Measurements from ENCODE around the gene TOB2. TPM values are rescaled to one million over a fixed set of nuclear protein-coding genes. Genes with fewer than 3 reads are reported as not detected.

TOB2 gene
- total and polyA plus RNA-seq, 9 of the 15 experiments (the other 6 are each of a cell fraction or from before 2014, with no cell fraction given), result 3.3 to 20.5 (median 7.3) TPM

- in situ Hi-C loops (cut with MboI) (no loop called here), intact Hi-C loops (cut with micrococcal nuclease) (no loop called here)
- H3K27ac ChIP-seq (ENCODE audit: extremely low read depth, low read depth, low read length), result no peak overlapping the region
- no peaks in the 10 kb centered on the region for H3K9me3 ChIP-seq (replicated peaks; ENCODE audit: control insufficient read depth, insufficient read depth, low read depth, low read length)
- no peaks in the 10 kb centered on the region for H3K36me3 ChIP-seq (ENCODE audit: control insufficient read depth, insufficient read depth, low read length)
- H3K79me2 ChIP-seq (ENCODE audit: control insufficient read depth, insufficient read depth, low read length), result peaks cover 29% of the 10 kb centered on the region
- TF ChIP-seq SREBF1 (IDR thresholded peaks at IDR 0.05; ENCODE audit: borderline replicate concordance, low read depth, low read length) (no peak), ESRRA (IDR thresholded peaks at IDR 0.05; ENCODE audit: borderline replicate concordance, low read depth) (no peak)
- TF ChIP-seq, protein P1, sequence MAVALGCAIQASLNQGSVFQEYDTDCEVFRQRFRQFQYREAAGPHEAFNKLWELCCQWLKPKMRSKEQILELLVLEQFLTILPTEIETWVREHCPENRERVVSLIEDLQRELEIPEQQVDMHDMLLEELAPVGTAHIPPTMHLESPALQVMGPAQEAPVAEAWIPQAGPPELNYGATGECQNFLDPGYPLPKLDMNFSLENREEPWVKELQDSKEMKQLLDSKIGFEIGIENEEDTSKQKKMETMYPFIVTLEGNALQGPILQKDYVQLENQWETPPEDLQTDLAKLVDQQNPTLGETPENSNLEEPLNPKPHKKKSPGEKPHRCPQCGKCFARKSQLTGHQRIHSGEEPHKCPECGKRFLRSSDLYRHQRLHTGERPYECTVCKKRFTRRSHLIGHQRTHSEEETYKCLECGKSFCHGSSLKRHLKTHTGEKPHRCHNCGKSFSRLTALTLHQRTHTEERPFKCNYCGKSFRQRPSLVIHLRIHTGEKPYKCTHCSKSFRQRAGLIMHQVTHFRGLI (CRISPR knock-in tag; IDR thresholded peaks at IDR 0.05), result no peak
- peaks cover 15 to 25% of the 10 kb centered on the region in 2 experiments; a peak in 4 of 5 replicates for H3K4me1 ChIP-seq (replicated peaks in 1 of 2; ENCODE audit: control insufficient read depth in 2 of 2, insufficient read depth in 2 of 2, low read length in 2 of 2)
- DNase-seq (ENCODE audit: extremely low read depth in 1 of 4, low spot score in 3 of 4) (no peak), ATAC-seq (no peak), FAIRE-seq (no peak)
- WGBS (ENCODE audit: insufficient coverage, low coverage, missing lambda C conversion rate), result 68% methylated on average over 3 of the region's 7 CpGs
- H3K4me3 ChIP-seq, result no peak overlapping the region
- no peak overlapping the region for H2AFZ ChIP-seq (ENCODE audit: low read depth, low read length)
- no peaks in the 10 kb centered on the region for H4K20me1 ChIP-seq (replicated peaks; ENCODE audit: control insufficient read depth, insufficient read depth, low read length)
- no peaks in the 10 kb centered on the region for H3K9me1 ChIP-seq (ENCODE audit: control insufficient read depth, insufficient read depth, low read length)
- ChIA-PET CTCF (ENCODE audit: low intra/inter-chr PET ratio) (no interaction called here), POLR2A (no interaction called here)
- H3K27me3 ChIP-seq (ENCODE audit: control insufficient read depth in 2 of 2, insufficient read depth in 2 of 2, low read length in 2 of 2), result no peaks in the 10 kb centered on the region
- H3K4me2 ChIP-seq (ENCODE audit: insufficient read depth, low read length), result no peak overlapping the region
- no peak overlapping the region for H3K9ac ChIP-seq (ENCODE audit: insufficient read depth in 1 of 2, low read depth in 2 of 2, low read length in 2 of 2)
- BruUV-seq (replicated peaks), result no TSS peak
Observed at GRCh38 chr22:41410311-41410751, 36.3 kb downstream of the TOB2 start.

- no peak overlapping the region for H2AFZ ChIP-seq (ENCODE audit: low read depth, low read length)
- H3K4me1 ChIP-seq (replicated peaks in 1 of 2; ENCODE audit: control insufficient read depth in 2 of 2, insufficient read depth in 2 of 2, low read length in 2 of 2), result peaks cover 9 to 20% of the 10 kb centered on the region in 2 experiments; a peak in 4 of 5 replicates
- ATAC-seq (no peak), FAIRE-seq (no peak), DNase-seq (ENCODE audit: extremely low read depth in 1 of 4, low spot score in 3 of 4) (no peak)
- no peak overlapping the region for H3K4me2 ChIP-seq (ENCODE audit: insufficient read depth, low read length)
- no peaks in the 10 kb centered on the region for H3K36me3 ChIP-seq (ENCODE audit: control insufficient read depth, insufficient read depth, low read length)
- no peak overlapping the region for H3K27ac ChIP-seq (ENCODE audit: extremely low read depth, low read depth, low read length)
- no peaks in the 10 kb centered on the region for H3K9me3 ChIP-seq (replicated peaks; ENCODE audit: control insufficient read depth, insufficient read depth, low read depth, low read length)
- no peaks in the 10 kb centered on the region for H3K9me1 ChIP-seq (ENCODE audit: control insufficient read depth, insufficient read depth, low read length)
- ChIA-PET CTCF (ENCODE audit: low intra/inter-chr PET ratio) (no interaction called here), POLR2A (interaction anchor here (1.0 to 2.1 kb wide), 2 partner anchors 9 to 118 kb away, joined by 3 to 4 read pairs; no protein-coding TSS in a partner anchor)
- intact Hi-C loops (cut with micrococcal nuclease) (no loop called here), in situ Hi-C loops (cut with MboI) (no loop called here)
- H3K9ac ChIP-seq (ENCODE audit: insufficient read depth in 1 of 2, low read depth in 2 of 2, low read length in 2 of 2), result no peak overlapping the region
- no peaks in the 10 kb centered on the region for H3K27me3 ChIP-seq (ENCODE audit: control insufficient read depth in 2 of 2, insufficient read depth in 2 of 2, low read length in 2 of 2)
- H3K4me3 ChIP-seq, result no peak overlapping the region
- peaks cover 14% of the 10 kb centered on the region; the same call in 2 of the 3 replicates for H3K79me2 ChIP-seq (ENCODE audit: control insufficient read depth, insufficient read depth, low read length)
- H4K20me1 ChIP-seq (replicated peaks; ENCODE audit: control insufficient read depth, insufficient read depth, low read length), result no peaks in the 10 kb centered on the region
- no TSS peak for BruUV-seq (replicated peaks)
- 73% methylated on average over 5 of the region's 8 CpGs for WGBS (ENCODE audit: insufficient coverage, low coverage, missing lambda C conversion rate)
- TF ChIP-seq ZNF253 (CRISPR knock-in tag; conservative IDR thresholded peaks at IDR 0.05) (no peak), CTCFL (IDR thresholded peaks at IDR 0.05; ENCODE audit: borderline replicate concordance, insufficient read depth, low read depth, low read length, poor library complexity, severe bottlenecking) (no peak), RHOXF2B (CRISPR knock-in tag; conservative IDR thresholded peaks at IDR 0.05) (no peak), SMARCA4 (IDR thresholded peaks at IDR 0.05) (no peak), SRSF1 (IDR thresholded peaks at IDR 0.05; ENCODE audit: low read depth, low read length) (no peak), ZNF134 (CRISPR knock-in tag; conservative IDR thresholded peaks at IDR 0.05) (no peak), GABPA (tag; conservative IDR thresholded peaks at IDR 0.05; ENCODE audit: low read depth) (no peak), NFE2 (IDR thresholded peaks at IDR 0.05; ENCODE audit: low read depth) (no peak), MIER1 (IDR thresholded peaks at IDR 0.05; ENCODE audit: low read depth) (no peak), SMAD4 (CRISPR knock-in tag; conservative IDR thresholded peaks at IDR 0.05) (no peak), SRSF7 (optimal IDR thresholded peaks at IDR 0.05; ENCODE audit: low read depth, low read length) (no peak), SMARCE1 (IDR thresholded peaks at IDR 0.05) (no peak)
Observed at GRCh38 chr22:41408665-41409064, 37.9 kb downstream of the TOB2 start.

All from K562 (cell line).